ENCODE data around the gene HCFC2. TPM values are rescaled to one million over a fixed set of nuclear protein-coding genes. Genes with fewer than 3 reads are reported as not detected.

Gene HCFC2
- polyA plus RNA-seq, 1 experiment, result 10.4 TPM

DNA sequence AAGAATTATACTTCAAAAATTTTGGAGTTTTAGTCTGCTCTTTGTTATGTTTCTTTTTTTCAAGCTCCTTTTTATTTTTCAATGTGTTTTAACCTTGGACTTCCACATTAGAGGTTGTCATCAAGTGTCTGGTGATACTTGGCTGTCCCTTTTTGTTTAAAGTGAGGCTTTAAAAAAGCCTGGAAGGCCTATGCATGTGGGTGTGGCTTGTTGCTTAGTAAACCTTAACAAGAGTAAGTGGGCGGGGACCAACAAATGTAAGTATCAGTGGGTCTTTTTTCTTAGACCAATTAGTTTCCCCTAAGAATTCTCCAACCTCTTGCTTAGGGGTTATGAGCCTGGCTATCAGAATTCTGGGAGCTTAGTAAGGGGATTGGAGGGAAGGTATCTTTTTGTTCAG is 26.4 kb downstream of the HCFC2 start:
- H3K27me3 ChIP-seq (ENCODE audit: control insufficient read depth, insufficient read depth, low read length), result no peaks in the 10 kb centered on the region
- TF ChIP-seq, protein P1, sequence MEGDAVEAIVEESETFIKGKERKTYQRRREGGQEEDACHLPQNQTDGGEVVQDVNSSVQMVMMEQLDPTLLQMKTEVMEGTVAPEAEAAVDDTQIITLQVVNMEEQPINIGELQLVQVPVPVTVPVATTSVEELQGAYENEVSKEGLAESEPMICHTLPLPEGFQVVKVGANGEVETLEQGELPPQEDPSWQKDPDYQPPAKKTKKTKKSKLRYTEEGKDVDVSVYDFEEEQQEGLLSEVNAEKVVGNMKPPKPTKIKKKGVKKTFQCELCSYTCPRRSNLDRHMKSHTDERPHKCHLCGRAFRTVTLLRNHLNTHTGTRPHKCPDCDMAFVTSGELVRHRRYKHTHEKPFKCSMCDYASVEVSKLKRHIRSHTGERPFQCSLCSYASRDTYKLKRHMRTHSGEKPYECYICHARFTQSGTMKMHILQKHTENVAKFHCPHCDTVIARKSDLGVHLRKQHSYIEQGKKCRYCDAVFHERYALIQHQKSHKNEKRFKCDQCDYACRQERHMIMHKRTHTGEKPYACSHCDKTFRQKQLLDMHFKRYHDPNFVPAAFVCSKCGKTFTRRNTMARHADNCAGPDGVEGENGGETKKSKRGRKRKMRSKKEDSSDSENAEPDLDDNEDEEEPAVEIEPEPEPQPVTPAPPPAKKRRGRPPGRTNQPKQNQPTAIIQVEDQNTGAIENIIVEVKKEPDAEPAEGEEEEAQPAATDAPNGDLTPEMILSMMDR (IDR thresholded peaks at IDR 0.05; ENCODE audit: insufficient read depth, low read depth, low read length), result no peak
- ChIA-PET CTCF (interaction anchor here (1.1 to 3.7 kb wide), 4 partner anchors 11 to 261 kb away, joined by 4 to 15 read pairs (median 5); no protein-coding TSS in a partner anchor), POLR2A (interaction anchor here (0.6 kb wide), 1 partner anchor 258 kb away, joined by 3 read pairs; no protein-coding TSS in a partner anchor)
- H3K4me3 ChIP-seq (ENCODE audit: low read depth, low read length), result no peak overlapping the region
- peaks cover 9% of the 10 kb centered on the region for H3K36me3 ChIP-seq (ENCODE audit: control insufficient read depth, insufficient read depth, low read length)
- DNase-seq (ENCODE audit: low read depth), result no peak

DNA sequence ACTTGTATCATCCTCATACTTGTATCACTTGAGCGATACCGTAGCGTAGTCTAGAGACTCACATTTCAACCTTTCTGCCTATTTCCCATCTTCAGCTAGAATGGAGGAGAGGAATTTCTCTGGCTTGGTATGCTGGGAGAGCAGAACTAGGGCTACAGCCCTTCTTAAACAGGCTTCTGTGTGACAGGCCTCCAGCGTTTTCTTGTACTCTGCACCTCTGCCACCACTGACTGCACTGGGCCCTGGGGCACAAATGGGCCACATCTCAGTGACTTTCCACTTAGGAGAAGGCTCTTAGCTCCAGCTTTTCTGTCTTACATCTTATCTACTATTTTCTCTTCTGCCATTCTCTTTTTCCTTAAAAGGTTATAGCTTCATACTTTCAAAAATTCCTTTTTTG is 26.8 kb downstream of the HCFC2 start:
- H3K27me3 ChIP-seq (ENCODE audit: control insufficient read depth, insufficient read depth, low read length), result no peaks in the 10 kb centered on the region
- CTCF ChIA-PET, result interaction anchor here (0.6 to 3.7 kb wide), 5 partner anchors 12 to 261 kb away, joined by 3 to 15 read pairs (median 5); no protein-coding TSS in a partner anchor
- TF ChIP-seq, protein P1 (IDR thresholded peaks at IDR 0.05; ENCODE audit: insufficient read depth, low read depth, low read length), result no peak
- POLR2A ChIA-PET, result interaction anchor here (0.6 kb wide), 1 partner anchor 258 kb away, joined by 3 read pairs; no protein-coding TSS in a partner anchor
- H3K36me3 ChIP-seq (ENCODE audit: control insufficient read depth, insufficient read depth, low read length), result peaks cover 9% of the 10 kb centered on the region
- no peak overlapping the region for H3K4me3 ChIP-seq (ENCODE audit: low read depth, low read length)
- DNase-seq (ENCODE audit: low read depth), result no peak

DNA sequence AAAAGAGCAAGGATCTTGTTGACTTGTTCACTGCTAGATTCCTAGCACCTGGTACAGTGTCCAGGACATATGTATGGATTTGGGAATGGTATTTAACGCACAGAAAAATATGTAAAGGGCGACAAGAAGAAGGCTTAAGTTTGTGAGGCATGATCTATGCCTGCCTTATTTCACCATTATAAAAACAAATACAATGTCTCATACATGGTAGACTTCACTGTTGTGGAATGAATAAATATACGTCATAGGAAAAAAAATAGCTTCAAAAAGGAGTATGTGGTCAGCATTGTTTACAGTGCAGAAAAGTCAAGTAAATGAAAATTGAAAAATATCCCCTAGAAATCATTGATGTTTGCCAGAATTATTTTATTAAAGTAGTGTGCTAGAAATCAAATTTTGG is 30.0 kb downstream of the HCFC2 start:
- no peak for DNase-seq (ENCODE audit: low read depth)
- Histone ChIP-seq H3K27me3 (ENCODE audit: control insufficient read depth, insufficient read depth, low read length) (no peaks in the 10 kb centered on the region), H3K4me3 (ENCODE audit: low read depth, low read length) (no peak overlapping the region), H3K36me3 (ENCODE audit: control insufficient read depth, insufficient read depth, low read length) (peaks cover 6% of the 10 kb centered on the region; the same call in 1 of the 2 replicates)
- ChIA-PET POLR2A (no interaction called here), CTCF (no interaction called here)
- TF ChIP-seq, protein P1 (IDR thresholded peaks at IDR 0.05; ENCODE audit: insufficient read depth, low read depth, low read length), result no peak

DNA sequence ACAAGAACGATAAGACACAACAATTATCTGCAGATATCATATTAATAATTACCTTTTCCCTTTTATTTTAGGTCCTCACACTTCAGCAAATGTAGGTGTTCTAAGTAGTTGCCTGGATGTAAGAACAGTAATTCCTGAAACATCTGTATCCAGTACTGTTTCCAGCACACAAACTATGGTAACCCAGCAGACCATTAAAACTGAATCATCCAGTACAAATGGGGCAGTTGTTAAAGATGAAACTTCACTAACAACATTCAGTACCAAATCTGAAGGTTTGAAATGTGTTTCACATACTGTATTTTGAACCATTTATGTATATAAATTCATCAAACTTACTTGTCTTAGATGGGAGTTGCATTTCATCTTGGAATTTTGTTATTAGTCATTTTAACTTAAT is 31.0 kb downstream of the HCFC2 start:
- no peak for DNase-seq (ENCODE audit: low read depth)
- Histone ChIP-seq H3K4me3 (ENCODE audit: low read depth, low read length) (no peak overlapping the region), H3K36me3 (ENCODE audit: control insufficient read depth, insufficient read depth, low read length) (peaks cover 6% of the 10 kb centered on the region; the same call in 1 of the 2 replicates), H3K27me3 (ENCODE audit: control insufficient read depth, insufficient read depth, low read length) (no peaks in the 10 kb centered on the region)
- TF ChIP-seq, protein P1 (IDR thresholded peaks at IDR 0.05; ENCODE audit: insufficient read depth, low read depth, low read length), result no peak
- CTCF ChIA-PET, result no interaction called here
- POLR2A ChIA-PET, result no interaction called here

DNA sequence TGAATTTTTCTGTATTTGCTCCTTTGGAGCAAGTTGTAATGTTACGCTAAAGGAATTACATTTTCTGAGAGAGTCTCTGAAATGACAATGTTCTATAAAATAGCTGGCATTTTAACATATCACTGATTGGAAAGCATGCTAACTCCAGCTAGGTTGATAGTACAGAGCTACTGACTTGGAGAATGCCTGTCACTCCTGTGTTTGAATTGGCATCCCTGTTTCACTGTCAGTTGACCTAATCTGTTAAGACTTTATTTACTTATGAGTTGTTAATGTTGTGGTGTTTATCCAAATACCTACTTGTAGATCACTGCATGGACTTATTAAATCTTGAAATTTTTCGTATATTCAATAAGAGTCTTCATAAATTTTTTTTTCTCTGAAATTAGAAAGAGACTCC is 33.6 kb downstream of the HCFC2 start:
- Histone ChIP-seq H3K27me3 (ENCODE audit: control insufficient read depth, insufficient read depth, low read length) (no peaks in the 10 kb centered on the region), H3K36me3 (ENCODE audit: control insufficient read depth, insufficient read depth, low read length) (0 out of 2 replicates have a peak, but pooled peaks cover 2% of the 10 kb centered on the region), H3K4me3 (ENCODE audit: low read depth, low read length) (no peak overlapping the region)
- CTCF ChIA-PET, result interaction anchor here (0.7 to 5.0 kb wide), 3 partner anchors 11 to 327 kb away, joined by 3 to 31 read pairs (median 4); no protein-coding TSS in a partner anchor
- TF ChIP-seq, protein P1 (IDR thresholded peaks at IDR 0.05; ENCODE audit: insufficient read depth, low read depth, low read length), result no peak
- POLR2A ChIA-PET, result no interaction called here
- no peak for DNase-seq (ENCODE audit: low read depth)

Measured in BJ (cell line).